Activated gamma-delta T cell treated with Interleukin-2 at 50 U/mL for 16 hours (primary cell): ENCODE results near the gene IKBKG.
A peak's percentile ranks its signal among the peaks of the same experiment; 100 is the strongest.
"Not testable (repeated sequence)": the region's sequence is repeated elsewhere in the genome, so short reads cannot be mapped to it uniquely, and the experiment has no call there.

Experiments used
- DNase-seq: peaks from one replicate; pipeline ENCODE4 v3.0.0-alpha.2; 2020

Gene IKBKG

GRCh38 chrX:154526901-154527675, 20.3 kb upstream of the IKBKG start:
- DNase-seq = peak; percentile 44

- no peak for DNase-seq
Observed at GRCh38 chrX:154529206-154529612, 18.2 kb upstream of the IKBKG start.

GRCh38 chrX:154530286-154530685, 17.1 kb upstream of the IKBKG start:
- DNase-seq = no peak

- DNase-seq = no peak
Observed at GRCh38 chrX:154531626-154532025, 15.8 kb upstream of the IKBKG start.

- DNase-seq = no peak
Observed at GRCh38 chrX:154532690-154533089, 14.7 kb upstream of the IKBKG start.

GRCh38 chrX:154534526-154535322, 12.7 kb upstream of the IKBKG start:
- peak; percentile 90 for DNase-seq

GRCh38 chrX:154535892-154536291, 11.5 kb upstream of the IKBKG start:
- no peak for DNase-seq

GRCh38 chrX:154539077-154539476, 8.3 kb upstream of the IKBKG start:
- no peak for DNase-seq

GRCh38 chrX:154540365-154540764, 7.1 kb upstream of the IKBKG start:
- DNase-seq = not testable (repeated sequence)

- DNase-seq = no peak
Observed at GRCh38 chrX:154540897-154541535, 6.4 kb upstream of the IKBKG start.

DNA sequence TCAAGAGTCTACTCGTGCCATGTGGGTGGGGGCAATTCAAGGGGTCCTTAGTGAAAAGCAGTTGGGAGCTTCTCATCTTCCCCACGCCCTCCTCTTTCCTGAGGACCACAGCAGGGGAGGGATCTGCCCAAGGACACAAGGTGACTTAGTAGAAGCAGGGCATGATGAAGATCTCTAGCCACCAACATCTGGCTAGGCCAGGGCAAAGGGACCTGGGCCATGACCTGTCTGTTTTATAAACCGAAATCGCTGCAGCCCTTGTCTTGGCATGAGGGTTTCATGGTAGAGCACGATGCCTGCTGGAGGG, 5.9 kb upstream of the IKBKG start:
- no peak for DNase-seq

- DNase-seq = peak; percentile 56
Observed at GRCh38 chrX:154541896-154542722, 5.3 kb upstream of the IKBKG start.

- no peak for DNase-seq
Observed at GRCh38 chrX:154542723-154543424, 4.5 kb upstream of the IKBKG start.

DNA sequence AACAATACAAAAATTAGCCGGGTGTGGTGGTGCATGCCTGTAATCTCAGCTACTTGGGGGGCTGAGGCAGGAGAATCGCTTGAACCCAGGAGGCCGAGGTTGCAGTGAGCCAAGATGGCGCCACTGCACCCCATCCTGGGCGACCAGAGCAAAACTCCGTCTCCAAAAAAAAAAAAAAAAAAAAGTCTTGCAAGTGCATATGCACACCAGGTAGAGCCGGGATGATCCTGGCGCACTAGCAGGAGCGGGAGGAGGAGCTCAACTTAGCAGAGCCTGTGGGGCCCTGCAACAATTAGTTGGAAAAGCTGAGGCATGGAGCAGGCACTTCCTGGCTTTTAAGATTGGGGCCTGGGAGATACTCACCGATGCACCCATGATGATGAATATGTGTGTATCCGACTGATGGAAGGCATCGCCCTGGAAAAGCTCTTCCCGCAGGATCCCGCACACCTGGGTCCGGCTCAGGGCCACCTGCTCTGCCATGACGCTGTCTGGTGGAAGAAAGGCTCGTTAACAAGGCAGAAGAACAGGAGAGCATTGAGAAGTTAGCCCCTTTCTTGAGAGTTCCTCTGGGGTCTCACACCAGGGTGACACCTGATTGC, 1.6 kb upstream of the IKBKG start:
- DNase-seq = no peak

GRCh38 chrX:154546354-154547244, 821 bp upstream of the IKBKG start, which contains the start of gene G6PD:
G6PD (minus strand) TSS chrX:154546846; CDS start chrX:154546155, 691 bp downstream.
- peak; percentile 75 for DNase-seq

GRCh38 chrX:154548028-154548316, 552 bp downstream of the IKBKG start:
- no peak for DNase-seq

DNA sequence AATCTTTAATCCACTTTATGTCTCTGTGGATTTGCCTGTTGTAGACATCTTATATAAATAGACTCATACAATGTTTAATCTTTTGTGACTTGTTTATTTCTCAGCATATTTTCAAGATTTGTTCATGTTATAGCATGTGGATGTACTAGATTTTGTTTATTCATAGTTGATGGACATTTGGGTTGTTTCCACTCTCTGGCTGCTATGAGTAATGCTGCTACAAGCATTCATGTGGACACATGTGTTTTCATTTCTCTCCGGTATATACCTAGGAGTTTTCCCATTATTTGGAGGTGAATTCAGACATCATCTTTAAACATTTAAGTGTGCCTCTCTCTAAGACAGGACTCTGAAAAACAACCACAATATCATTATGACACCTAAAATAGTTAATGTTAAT, 2.3 kb downstream of the IKBKG start:
- DNase-seq = no peak

DNA sequence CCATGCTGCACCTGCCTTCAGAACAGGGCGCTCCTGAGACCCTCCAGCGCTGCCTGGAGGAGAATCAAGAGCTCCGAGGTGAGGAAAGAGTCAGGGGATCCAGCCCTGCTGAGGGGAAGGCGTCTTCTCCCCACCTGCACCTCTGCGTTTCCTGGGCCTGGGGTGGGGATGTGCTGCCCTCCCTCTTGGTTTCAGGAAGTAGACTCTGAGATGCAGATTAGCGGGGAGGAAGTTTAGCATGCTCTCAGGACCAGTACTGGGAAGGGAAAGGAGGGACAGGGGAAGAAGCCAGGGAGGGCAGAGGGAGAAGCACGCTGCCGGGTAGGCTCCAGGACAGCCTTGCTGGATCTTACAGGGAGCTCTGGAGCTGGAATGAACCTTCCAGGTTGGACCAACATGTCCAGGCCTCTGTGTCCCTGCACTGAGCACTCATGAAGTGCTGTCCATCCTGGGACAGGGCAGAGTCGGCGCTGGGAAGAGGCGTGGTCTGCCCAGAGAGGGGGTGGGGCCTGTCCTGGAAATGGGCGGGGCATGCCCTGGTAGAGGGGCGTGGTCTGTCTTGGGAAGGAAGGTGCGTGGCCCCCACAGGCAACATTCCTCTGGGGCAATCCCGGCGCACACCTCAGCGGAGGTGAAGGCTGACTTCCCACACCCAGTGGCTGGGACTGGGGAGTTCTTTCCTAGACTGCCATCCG, 4.8 kb downstream of the IKBKG start:
- not testable (repeated sequence) for DNase-seq

DNA sequence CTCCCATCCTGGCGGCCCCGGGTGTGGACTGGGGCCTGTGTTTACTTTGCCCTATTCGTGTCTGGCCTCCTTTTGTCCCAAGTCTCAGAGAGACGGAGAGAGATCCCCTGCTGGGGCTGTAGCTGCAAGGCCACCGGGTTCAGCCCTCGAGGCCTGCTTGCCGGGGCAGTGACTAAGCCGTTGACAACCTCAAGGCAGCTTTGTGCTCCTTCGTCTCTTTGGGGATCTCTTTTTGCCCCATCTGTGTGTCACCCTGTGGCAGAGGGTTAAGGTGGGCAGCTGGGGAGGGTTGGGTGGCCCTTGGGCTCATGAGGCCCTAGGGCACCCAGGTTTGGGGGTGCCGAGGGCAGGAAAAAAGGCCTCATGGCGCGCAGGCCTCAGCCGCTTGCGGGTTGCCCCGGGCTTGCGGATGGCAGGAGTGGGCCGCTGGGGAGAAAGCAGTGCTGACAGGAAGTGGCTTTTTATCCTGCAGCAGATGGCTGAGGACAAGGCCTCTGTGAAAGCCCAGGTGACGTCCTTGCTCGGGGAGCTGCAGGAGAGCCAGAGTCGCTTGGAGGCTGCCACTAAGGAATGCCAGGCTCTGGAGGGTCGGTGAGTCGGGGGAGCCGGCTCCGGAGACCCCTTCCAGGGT, 10.8 kb downstream of the IKBKG start:
- DNase-seq = not testable (repeated sequence)

DNA sequence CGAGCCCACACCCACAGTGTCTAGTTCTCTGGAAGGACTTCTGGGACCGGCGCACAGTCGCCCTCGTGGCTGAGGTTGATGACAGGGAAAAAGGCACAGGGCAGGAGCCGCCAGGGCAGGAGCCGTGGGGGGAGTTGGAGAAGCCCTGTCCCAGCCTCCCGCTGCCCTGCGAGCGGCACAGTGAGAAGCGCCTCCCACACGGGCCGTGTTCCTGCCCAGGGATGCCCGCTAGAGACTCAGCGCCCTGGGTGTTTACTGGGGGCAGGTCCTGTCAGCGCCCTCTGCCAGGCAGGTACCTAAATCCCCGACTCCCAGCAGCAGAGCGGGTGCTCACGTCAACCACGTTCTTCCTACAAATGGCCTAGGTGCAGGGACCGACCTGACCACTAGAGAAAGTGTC, 11.5 kb downstream of the IKBKG start:
- DNase-seq = not testable (repeated sequence)
